ENCODE data around the gene SMLR1. TPM values are rescaled to one million over a fixed set of nuclear protein-coding genes. Genes with fewer than 3 reads are reported as not detected.

Gene SMLR1
- total RNA-seq, 2 experiments from 2014 or later, result not detected

- Histone ChIP-seq H2AFZ (ENCODE audit: low read length) (no peak overlapping the region), H3K4me2 (ENCODE audit: low read length) (no peak overlapping the region), H3K36me3 (ENCODE audit: insufficient read depth, low read length) (no peaks in the 10 kb centered on the region), H3K27ac (ENCODE audit: low read depth, low read length, poor library complexity, severe bottlenecking) (no peak overlapping the region), H3K4me3 (ENCODE audit: low read depth, low read length, poor library complexity, severe bottlenecking) (no peak overlapping the region), H3K9me2 (ENCODE audit: insufficient read depth, low read length) (no peaks in the 10 kb centered on the region), H4K20me1 (ENCODE audit: insufficient read depth, low read length) (no peaks in the 10 kb centered on the region), H3K4me1 (ENCODE audit: insufficient read depth, low read length, poor library complexity, severe bottlenecking) (no peaks in the 10 kb centered on the region), H3K9me3 (ENCODE audit: low read length) (no peaks in the 10 kb centered on the region), H3K79me2 (ENCODE audit: insufficient read depth, low read depth, low read length) (no peaks in the 10 kb centered on the region)
- ChIA-PET POLR2A (no interaction called here), CTCF (ENCODE audit: unreplicated experiment) (no interaction called here)
- no peak for DNase-seq (ENCODE audit: low spot score)
- no peak for TF ChIP-seq CTCF (conservative IDR thresholded peaks at IDR 0.05; ENCODE audit: low read length)
- no peak for TF ChIP-seq EZH2phosphoT487 (IDR thresholded peaks at IDR 0.05; ENCODE audit: borderline replicate concordance, low read depth, low read length)
- BruUV-seq (replicated peaks), result no TSS peak
- intact Hi-C loops (cut with micrococcal nuclease; ENCODE audit: unreplicated experiment), result no loop called here
Measured at GRCh38 chr6:130839379-130839778, 12.2 kb downstream of the SMLR1 start.

GRCh38 chr6:130840050-130840449 lies 12.8 kb downstream of the SMLR1 start:
- no peaks in the 10 kb centered on the region for H3K9me3 ChIP-seq (ENCODE audit: low read length)
- no peaks in the 10 kb centered on the region for H3K36me3 ChIP-seq (ENCODE audit: insufficient read depth, low read length)
- H3K27ac ChIP-seq (ENCODE audit: low read depth, low read length, poor library complexity, severe bottlenecking), result no peak overlapping the region
- intact Hi-C loops (cut with micrococcal nuclease; ENCODE audit: unreplicated experiment), result no loop called here
- CTCF ChIA-PET (ENCODE audit: unreplicated experiment), result no interaction called here
- no peak for DNase-seq (ENCODE audit: low spot score)
- BruUV-seq (replicated peaks), result no TSS peak
- TF ChIP-seq CTCF (conservative IDR thresholded peaks at IDR 0.05; ENCODE audit: low read length) (no peak), EZH2phosphoT487 (IDR thresholded peaks at IDR 0.05; ENCODE audit: borderline replicate concordance, low read depth, low read length) (no peak)
- no peaks in the 10 kb centered on the region for H4K20me1 ChIP-seq (ENCODE audit: insufficient read depth, low read length)
- no peak overlapping the region for H3K4me3 ChIP-seq (ENCODE audit: low read depth, low read length, poor library complexity, severe bottlenecking)
- H2AFZ ChIP-seq (ENCODE audit: low read length), result no peak overlapping the region
- no peaks in the 10 kb centered on the region for H3K9me2 ChIP-seq (ENCODE audit: insufficient read depth, low read length)
- POLR2A ChIA-PET, result no interaction called here
- H3K4me1 ChIP-seq (ENCODE audit: insufficient read depth, low read length, poor library complexity, severe bottlenecking), result no peaks in the 10 kb centered on the region
- no peak overlapping the region for H3K4me2 ChIP-seq (ENCODE audit: low read length)
- H3K79me2 ChIP-seq (ENCODE audit: insufficient read depth, low read depth, low read length), result no peaks in the 10 kb centered on the region

DNA sequence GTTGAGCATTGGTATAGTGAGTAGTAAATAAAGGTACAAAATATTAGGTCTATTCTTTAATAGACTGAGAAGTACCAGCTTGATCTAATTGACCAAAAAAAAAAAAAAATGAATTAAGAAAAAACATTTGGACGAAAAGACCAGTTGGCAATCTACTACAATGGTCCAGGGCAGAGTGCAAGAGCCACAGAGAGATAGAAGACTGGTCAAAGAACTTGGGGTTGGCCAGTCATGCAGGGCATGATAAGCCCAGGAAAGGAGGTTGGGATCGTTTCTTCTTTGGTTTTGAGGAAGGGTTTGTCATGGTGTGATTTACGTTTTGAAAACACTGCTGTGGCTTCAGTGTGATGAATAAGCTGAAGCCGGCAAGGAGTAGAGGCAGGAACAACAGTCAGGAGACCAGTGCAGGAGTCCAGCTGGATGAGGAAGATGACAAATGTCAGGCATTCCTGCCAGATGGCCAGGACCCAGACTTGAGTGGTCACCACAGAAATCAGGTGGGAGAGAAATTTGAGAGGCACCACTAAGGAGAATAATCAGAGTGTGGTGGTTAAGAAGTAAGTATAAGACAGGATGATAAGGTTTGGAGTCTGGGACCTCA lies 14.0 kb downstream of the SMLR1 start:
- Histone ChIP-seq H3K9me2 (ENCODE audit: insufficient read depth, low read length) (no peaks in the 10 kb centered on the region), H4K20me1 (ENCODE audit: insufficient read depth, low read length) (no peaks in the 10 kb centered on the region), H3K4me3 (ENCODE audit: low read depth, low read length, poor library complexity, severe bottlenecking) (no peak overlapping the region), H3K9me3 (ENCODE audit: low read length) (no peaks in the 10 kb centered on the region), H3K79me2 (ENCODE audit: insufficient read depth, low read depth, low read length) (no peaks in the 10 kb centered on the region), H3K36me3 (ENCODE audit: insufficient read depth, low read length) (no peaks in the 10 kb centered on the region), H3K27ac (ENCODE audit: low read depth, low read length, poor library complexity, severe bottlenecking) (no peak overlapping the region), H3K4me1 (ENCODE audit: insufficient read depth, low read length, poor library complexity, severe bottlenecking) (no peaks in the 10 kb centered on the region), H3K4me2 (ENCODE audit: low read length) (no peak overlapping the region), H2AFZ (ENCODE audit: low read length) (no peak overlapping the region)
- DNase-seq (ENCODE audit: low spot score), result no peak
- BruUV-seq (replicated peaks), result no TSS peak
- intact Hi-C loops (cut with micrococcal nuclease; ENCODE audit: unreplicated experiment), result no loop called here
- TF ChIP-seq CTCF (conservative IDR thresholded peaks at IDR 0.05; ENCODE audit: low read length), result no peak
- TF ChIP-seq EZH2phosphoT487 (IDR thresholded peaks at IDR 0.05; ENCODE audit: borderline replicate concordance, low read depth, low read length), result no peak
- CTCF ChIA-PET (ENCODE audit: unreplicated experiment), result no interaction called here
- POLR2A ChIA-PET, result interaction anchor here (0.7 kb wide), 1 partner anchor 10 kb away, joined by 4 read pairs; no protein-coding TSS in a partner anchor

Data from OCI-LY7 (cell line).